Measurements from ENCODE around the gene RPS27A. TPM values are rescaled to one million over a fixed set of nuclear protein-coding genes. Genes with fewer than 3 reads are reported as not detected.
A peak's percentile ranks its signal among the peaks of the same experiment; 100 is the strongest.
"Not testable (repeated sequence)": the region's sequence is repeated elsewhere in the genome, so short reads cannot be mapped to it uniquely, and the experiment has no call there.

The RPS27A gene
- total and polyA plus RNA-seq, 9 of the 15 experiments (the other 6 are each of a cell fraction or from before 2014, with no cell fraction given): 1,383 to 3,282 (median 2,242) TPM

DNA sequence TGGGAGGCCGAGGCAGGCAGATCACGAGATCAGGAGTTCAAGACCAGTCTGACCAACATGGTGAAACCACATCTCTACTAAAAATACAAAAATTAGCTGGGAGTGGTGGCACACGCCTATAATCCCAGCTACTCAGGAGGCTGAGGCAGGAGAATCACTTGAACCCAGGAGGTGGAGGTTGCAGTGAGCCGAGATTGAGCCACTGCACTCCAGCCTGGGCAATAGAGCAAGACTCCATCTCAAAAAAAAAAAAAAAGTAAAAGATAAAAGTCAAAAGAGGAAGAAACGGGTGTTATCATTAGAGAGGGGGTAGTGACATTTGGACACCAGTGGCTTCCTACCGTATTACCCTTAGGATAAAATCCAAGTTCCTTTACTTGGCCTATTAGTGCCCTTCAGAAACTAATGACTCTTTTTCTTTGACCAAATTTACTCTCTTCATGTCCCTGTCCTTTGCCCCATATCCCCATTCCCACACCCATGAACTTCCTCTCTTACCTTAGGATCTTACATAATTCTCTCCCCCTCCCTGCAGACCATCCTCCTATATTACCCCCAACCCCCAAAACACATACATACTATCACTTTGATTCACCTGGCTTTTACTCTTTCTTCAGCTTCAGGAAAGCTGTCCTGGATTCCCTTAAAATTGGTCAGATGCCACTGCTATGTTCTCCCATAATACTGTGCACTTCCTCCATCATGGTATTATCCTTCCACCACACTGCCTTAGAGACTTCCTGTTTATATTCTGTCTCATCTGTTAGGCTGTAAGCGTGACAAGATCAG, 4.9 kb upstream of the RPS27A start (continued):
- peak; percentile 15; the same call in 1 of the 2 replicates for TF ChIP-seq NR2C1 (IDR thresholded peaks at IDR 0.05)
- TF ChIP-seq NR2C1 (tag; IDR thresholded peaks at IDR 0.05): not testable (repeated sequence)
- TF ChIP-seq, protein P1, sequence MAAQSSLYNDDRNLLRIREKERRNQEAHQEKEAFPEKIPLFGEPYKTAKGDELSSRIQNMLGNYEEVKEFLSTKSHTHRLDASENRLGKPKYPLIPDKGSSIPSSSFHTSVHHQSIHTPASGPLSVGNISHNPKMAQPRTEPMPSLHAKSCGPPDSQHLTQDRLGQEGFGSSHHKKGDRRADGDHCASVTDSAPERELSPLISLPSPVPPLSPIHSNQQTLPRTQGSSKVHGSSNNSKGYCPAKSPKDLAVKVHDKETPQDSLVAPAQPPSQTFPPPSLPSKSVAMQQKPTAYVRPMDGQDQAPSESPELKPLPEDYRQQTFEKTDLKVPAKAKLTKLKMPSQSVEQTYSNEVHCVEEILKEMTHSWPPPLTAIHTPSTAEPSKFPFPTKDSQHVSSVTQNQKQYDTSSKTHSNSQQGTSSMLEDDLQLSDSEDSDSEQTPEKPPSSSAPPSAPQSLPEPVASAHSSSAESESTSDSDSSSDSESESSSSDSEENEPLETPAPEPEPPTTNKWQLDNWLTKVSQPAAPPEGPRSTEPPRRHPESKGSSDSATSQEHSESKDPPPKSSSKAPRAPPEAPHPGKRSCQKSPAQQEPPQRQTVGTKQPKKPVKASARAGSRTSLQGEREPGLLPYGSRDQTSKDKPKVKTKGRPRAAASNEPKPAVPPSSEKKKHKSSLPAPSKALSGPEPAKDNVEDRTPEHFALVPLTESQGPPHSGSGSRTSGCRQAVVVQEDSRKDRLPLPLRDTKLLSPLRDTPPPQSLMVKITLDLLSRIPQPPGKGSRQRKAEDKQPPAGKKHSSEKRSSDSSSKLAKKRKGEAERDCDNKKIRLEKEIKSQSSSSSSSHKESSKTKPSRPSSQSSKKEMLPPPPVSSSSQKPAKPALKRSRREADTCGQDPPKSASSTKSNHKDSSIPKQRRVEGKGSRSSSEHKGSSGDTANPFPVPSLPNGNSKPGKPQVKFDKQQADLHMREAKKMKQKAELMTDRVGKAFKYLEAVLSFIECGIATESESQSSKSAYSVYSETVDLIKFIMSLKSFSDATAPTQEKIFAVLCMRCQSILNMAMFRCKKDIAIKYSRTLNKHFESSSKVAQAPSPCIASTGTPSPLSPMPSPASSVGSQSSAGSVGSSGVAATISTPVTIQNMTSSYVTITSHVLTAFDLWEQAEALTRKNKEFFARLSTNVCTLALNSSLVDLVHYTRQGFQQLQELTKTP (IDR thresholded peaks at IDR 0.05; ENCODE audit: low read depth in 1 of 2, partially characterized antibody in 2 of 2): peak in 1 of 2 experiments; percentile 43
- TF ChIP-seq GABPA (tag; conservative IDR thresholded peaks at IDR 0.05; ENCODE audit: low read depth): 0 out of 2 replicates have a peak, but pooled peaks have one; percentile 52
- TF ChIP-seq, protein P2, sequence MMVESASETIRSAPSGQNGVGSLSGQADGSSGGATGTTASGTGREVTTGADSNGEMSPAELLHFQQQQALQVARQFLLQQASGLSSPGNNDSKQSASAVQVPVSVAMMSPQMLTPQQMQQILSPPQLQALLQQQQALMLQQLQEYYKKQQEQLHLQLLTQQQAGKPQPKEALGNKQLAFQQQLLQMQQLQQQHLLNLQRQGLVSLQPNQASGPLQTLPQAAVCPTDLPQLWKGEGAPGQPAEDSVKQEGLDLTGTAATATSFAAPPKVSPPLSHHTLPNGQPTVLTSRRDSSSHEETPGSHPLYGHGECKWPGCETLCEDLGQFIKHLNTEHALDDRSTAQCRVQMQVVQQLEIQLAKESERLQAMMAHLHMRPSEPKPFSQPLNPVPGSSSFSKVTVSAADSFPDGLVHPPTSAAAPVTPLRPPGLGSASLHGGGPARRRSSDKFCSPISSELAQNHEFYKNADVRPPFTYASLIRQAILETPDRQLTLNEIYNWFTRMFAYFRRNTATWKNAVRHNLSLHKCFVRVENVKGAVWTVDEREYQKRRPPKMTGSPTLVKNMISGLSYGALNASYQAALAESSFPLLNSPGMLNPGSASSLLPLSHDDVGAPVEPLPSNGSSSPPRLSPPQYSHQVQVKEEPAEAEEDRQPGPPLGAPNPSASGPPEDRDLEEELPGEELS (CRISPR knock-in tag; IDR thresholded peaks at IDR 0.05; ENCODE audit: borderline replicate concordance): 0 out of 2 replicates have a peak, but pooled peaks have one; percentile 29
- peak in 1 of 2 experiments; percentile 38; a peak in 1 of 4 replicates for TF ChIP-seq MAZ (CRISPR knock-in tag; conservative IDR thresholded peaks at IDR 0.05 in 1 of 2, IDR thresholded peaks at IDR 0.05 in 1 of 2)
- TF ChIP-seq, protein P3, sequence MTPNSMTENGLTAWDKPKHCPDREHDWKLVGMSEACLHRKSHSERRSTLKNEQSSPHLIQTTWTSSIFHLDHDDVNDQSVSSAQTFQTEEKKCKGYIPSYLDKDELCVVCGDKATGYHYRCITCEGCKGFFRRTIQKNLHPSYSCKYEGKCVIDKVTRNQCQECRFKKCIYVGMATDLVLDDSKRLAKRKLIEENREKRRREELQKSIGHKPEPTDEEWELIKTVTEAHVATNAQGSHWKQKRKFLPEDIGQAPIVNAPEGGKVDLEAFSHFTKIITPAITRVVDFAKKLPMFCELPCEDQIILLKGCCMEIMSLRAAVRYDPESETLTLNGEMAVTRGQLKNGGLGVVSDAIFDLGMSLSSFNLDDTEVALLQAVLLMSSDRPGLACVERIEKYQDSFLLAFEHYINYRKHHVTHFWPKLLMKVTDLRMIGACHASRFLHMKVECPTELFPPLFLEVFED (CRISPR knock-in tag; conservative IDR thresholded peaks at IDR 0.05): peak; percentile 69; the same call in 1 of the 2 replicates
- 0 out of 2 replicates have a peak, but pooled peaks have one; percentile 23 for TF ChIP-seq TCF3 (CRISPR knock-in tag; IDR thresholded peaks at IDR 0.05)
- peak; percentile 84; the same call in 1 of the 2 replicates for TF ChIP-seq OTX1 (CRISPR knock-in tag; IDR thresholded peaks at IDR 0.05)
